C4-2B (cell line): Measurements from ENCODE around the gene SH2D4B.

Experiments
- H3K27ac ChIP-seq: fragments of 450-650 bp; 2 replicates; pipeline ENCODE4 v1.5.1; 2017
- ZFX ChIP-seq: fragments of 450-650 bp; IDR thresholded peaks from 2 replicates; pipeline ENCODE4 v1.6.1; 2017
- TF ChIP-seq, protein P1 (sequence below): fragments of 450-650 bp; conservative IDR thresholded peaks from 2 replicates; pipeline ENCODE4 v1.5.1; 2017; ENCODE audit warnings: mild to moderate bottlenecking

Gene SH2D4B

DNA sequence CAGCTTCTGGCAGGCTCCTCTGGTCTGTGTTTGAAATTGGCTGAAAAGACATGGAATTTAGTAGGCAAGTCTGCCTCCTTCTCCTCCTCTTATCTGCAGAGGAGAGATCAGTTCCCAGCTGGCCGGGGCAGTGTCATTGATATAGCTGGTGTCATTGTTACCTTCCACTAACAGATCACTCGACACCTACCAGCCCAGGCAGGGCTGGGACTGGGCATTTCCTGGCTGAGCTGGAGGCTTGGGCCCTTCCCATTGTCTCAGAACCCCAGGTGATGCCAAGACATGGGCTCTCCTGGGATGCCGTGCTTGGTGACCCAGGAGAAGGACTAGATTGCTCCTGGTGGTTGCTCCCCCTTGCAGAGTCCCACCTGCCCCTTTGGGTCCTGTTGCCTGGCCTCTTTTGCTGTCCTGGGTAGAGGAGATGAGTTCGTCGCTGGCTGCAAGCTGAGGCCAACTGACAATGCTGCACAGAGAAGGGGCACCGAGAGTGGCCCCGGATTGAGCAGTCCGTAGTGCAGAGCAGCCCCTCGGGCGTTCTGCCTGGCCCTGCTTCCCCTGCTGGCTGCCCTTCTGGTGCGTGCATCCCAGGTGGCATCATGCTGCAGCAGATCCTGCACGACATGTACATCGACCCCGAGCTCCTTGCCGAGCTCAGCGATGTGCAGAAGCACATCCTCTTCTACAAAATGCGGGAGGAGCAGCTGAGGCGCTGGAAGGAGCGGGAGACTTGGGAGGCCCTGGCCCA lies at the start of gene SH2D4B:
Gene SH2D4B (plus strand): TSS at position 167 of the 745 bp plus-strand sequence. CDS start 430 bp downstream, at position 597.
- no peak for TF ChIP-seq ZFX
- TF ChIP-seq, protein P1, sequence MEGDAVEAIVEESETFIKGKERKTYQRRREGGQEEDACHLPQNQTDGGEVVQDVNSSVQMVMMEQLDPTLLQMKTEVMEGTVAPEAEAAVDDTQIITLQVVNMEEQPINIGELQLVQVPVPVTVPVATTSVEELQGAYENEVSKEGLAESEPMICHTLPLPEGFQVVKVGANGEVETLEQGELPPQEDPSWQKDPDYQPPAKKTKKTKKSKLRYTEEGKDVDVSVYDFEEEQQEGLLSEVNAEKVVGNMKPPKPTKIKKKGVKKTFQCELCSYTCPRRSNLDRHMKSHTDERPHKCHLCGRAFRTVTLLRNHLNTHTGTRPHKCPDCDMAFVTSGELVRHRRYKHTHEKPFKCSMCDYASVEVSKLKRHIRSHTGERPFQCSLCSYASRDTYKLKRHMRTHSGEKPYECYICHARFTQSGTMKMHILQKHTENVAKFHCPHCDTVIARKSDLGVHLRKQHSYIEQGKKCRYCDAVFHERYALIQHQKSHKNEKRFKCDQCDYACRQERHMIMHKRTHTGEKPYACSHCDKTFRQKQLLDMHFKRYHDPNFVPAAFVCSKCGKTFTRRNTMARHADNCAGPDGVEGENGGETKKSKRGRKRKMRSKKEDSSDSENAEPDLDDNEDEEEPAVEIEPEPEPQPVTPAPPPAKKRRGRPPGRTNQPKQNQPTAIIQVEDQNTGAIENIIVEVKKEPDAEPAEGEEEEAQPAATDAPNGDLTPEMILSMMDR: no peak
- no peak within 1 kb of the TSS for H3K27ac ChIP-seq

DNA sequence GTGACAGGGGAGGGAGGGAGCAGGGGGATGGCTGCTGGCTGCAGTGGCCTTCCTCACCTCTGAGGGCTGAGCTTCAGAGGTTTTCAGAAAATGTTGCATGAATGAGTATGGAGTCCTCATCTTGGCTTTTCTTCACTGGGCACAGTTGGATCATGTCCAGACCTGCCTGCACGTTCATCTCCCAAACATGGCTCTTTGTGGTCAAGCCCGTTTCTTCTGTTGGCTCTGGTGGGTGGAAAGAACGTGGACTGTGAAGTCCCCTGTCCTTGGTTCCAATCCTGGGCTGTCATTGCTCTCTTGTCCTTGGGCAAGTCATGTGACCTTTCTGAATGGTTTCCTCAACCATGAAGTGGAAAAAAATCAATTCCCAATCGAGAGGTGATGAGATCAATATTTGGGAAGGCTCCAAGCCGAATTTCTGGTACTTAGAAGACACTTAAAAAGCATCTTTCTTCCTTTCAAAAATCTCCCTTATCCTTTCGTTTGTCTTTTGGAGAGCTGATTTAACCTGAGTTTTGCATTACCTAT lies 49.1 kb upstream of the SH2D4B start:
- no peak for TF ChIP-seq ZFX
- TF ChIP-seq, protein P1: no peak
- no peak overlapping the region for H3K27ac ChIP-seq

DNA sequence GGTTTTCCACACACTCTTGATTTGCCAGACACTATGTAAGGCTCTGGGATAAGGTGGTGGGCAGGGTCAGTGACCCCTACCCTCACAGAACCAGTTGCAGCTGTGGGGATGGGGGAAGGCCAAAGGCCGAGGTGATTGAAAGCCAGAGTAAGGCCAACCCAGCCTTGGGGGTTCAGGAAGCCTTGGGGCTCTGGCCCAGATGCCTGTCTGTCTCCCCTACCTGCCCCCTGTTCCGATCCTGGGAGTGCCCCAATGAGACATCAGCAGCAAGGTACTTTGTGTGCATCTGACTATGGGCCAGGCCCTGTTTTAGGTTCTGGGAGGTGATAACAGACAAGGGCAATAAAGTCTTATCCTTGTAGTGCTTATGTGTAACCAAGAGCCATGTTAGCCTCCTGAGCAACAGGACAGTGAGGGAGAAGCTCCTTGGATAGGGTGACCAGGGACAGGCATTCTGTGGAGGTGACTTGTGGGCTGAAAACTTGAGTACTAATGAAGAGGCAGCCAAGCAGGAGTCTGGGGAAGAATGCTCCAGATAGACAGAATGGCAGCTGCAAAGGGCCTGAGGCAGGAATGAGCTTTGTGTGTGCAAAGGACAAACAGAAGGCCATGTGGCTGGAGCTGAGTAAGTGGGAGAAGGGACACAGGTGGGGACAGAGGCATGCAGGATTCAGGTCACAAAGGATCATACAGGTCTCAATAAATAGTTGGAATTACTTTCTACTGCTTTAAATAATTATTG lies 48.2 kb upstream of the SH2D4B start:
- H3K27ac ChIP-seq: no peak overlapping the region
- TF ChIP-seq, protein P1: no peak
- TF ChIP-seq ZFX: no peak

DNA sequence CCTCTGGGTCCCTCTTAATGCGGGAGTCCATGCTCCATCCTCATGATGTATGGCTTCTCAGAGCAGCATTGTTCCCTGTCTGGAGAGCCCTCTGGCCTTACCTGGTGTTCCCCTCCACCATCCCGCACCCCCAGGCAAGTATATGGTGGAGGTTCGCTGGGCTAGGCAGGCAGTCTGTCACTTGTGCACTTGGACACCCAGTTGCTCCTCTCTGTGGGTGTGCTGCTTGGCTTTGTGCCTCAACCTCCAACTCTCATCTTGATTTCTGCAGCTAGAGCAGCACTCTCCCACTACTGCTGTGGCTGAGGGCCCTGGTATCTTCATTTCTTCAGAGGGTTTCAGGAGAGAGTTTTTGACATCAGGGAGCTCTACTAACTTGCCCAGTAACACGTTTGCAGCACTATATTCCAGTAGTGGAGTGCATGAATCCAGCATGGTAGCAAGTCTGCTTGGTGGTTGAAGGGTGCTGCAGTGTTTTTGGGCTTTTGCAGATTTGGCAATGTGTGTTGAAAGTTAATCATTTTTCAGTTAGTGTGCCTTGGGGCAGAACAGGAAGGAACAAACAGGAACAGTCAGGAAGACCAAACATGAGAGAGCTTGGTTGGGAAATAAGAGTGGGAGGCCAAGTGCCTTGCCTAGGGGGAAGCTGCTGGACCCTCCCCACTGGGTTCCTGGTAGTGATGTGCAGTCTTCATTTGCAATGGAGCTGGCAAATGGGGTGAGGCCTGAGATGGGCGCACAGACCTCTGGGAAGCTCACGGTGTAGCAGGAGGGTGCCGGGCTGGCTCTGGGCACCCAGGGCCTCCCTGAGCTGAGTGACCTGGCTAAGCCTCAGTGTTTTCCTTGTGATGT lies 46.2 kb upstream of the SH2D4B start:
- TF ChIP-seq ZFX: no peak
- TF ChIP-seq, protein P1: no peak

DNA sequence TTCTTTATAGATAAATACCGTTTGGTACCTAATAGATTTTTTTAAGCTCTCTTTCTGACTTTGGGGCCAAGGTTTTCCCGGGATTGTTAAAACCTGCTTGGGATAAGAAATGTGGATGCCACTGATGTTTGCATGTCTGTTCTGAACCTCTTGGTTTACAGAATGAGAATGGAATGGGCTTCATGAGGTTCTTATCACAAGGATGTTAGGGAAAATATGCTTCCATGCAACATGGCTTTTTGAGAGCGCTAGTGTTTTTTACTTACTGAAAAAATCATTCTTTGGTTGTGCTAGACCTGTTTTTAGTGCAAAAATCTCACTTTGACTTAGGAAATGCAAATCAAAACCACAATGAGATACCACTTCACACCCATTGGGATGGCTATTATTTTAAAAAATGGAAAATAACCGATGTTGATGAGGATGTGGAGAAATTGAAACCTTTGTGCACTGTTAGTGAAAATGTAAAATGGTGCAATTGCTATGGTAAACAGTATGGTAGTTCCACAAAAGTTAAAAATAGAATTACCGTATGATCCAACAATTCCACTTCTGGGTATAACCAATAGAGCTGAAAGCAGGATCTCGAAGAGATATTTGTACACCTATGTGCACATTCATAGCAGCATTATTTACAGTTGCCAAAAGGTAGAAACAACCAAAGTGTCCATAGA lies 44.7 kb upstream of the SH2D4B start:
- TF ChIP-seq ZFX: no peak
- TF ChIP-seq, protein P1: no peak
- no peak overlapping the region for H3K27ac ChIP-seq

More for the DNA sequence above, 46.2 kb upstream of the SH2D4B start:
- H3K27ac ChIP-seq: no peak overlapping the region

DNA sequence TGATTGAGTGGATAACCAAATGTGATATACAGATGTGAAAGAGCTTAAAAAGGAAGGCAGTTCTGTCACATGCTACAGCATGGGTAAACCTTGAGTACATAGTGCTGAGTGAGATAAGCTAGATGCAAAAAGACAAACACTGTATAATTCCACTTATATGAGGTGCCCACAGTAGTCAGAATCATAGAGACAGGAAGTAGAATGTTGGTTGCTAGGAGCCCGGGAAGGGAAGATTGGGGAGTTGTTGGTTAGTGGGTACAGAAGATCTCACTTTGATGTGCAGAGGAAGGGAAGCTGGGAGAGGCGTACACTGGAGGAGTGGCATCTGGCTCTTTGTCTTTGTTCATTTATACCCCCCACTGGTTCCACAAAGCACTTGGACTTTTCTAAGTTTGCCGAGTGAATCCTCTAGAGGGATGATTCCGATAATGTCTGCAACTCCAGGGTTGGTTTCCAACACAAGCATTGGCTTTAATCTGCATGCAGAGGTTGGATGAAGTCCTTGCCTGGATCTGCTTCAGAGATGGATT lies 44.1 kb upstream of the SH2D4B start:
- no peak overlapping the region for H3K27ac ChIP-seq

More for the DNA sequence above, 44.1 kb upstream of the SH2D4B start:
- TF ChIP-seq ZFX: no peak
- TF ChIP-seq, protein P1: no peak
